HG03469 (cell line): Measurements from ENCODE around the gene SLIT3.
"Not testable (repeated sequence)": the region's sequence is repeated elsewhere in the genome, so short reads cannot be mapped to it uniquely, and the experiment has no call there.

Experiments
- ATAC-seq: cut with Tn5 transposase; IDR thresholded peaks from one replicate; pipeline ENCODE4 v1.9.1; 2021; ENCODE audit warnings: mild to moderate bottlenecking, moderate library complexity, moderate number of reproducible peaks; ENCODE audit not compliant: unreplicated experiment

SLIT3 gene

DNA sequence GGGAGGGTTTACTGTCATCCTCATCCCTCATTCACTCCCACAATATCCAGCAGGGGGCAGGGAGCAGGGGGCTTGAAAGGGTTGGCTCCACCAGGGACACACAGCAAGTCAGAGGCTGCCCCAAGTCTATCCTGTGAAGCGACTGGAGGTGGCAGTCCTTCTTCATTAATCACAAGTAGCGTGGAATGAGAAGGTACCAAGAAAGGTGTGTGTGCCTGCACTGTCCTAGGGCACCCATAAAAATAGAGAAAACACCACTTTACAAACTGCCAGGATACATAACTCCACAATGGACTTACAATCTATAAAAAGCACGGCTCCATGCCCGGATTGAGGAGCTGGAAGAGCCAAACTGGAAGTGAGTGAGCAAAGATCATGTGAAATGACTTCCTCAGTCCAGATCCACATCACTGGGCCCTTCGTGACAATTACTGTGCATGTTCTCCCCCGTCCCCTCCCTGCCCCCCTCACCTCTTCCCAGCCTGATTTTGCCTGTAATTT is 183.9 kb downstream of the SLIT3 start:
- no peak for ATAC-seq

DNA sequence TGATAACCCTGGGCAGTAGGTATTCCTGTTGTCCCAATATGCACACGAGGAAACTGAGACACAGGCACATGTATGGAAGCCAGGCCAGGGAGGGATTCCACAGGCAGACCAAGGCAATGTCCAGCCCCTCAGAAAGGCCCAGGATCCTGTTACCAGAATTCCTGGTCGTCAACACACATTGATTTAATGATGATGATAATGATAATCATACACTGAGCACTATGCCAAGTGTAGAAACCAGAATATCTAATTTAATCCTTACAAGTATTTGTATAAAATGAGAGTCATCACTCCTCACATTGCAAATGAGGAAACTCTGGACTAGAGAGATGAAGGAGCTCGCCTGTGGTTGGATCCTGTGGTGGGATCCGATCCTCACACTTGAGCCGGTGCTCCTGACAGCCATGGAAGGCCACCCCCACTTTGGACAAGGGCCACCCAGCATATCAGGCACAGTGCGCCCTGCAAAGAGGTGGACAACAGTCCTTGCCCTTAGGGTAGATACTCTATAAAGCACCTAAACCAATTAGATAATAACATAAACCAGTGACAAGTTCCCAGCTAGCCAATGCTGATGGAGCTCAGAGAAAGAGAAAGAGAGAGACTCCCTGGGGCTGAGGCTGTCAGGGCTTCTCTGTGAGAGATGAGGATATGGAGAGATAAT is 185.3 kb downstream of the SLIT3 start:
- ATAC-seq: no peak

GRCh38 chr5:169114466-169115065 is 186.4 kb downstream of the SLIT3 start:
- ATAC-seq: no peak

GRCh38 chr5:169112016-169112415 is 188.9 kb downstream of the SLIT3 start:
- ATAC-seq: no peak

- ATAC-seq: no peak
Observed at GRCh38 chr5:169106911-169107706, 193.8 kb downstream of the SLIT3 start.

- ATAC-seq: not testable (repeated sequence)
Observed at GRCh38 chr5:169105582-169105981, 195.4 kb downstream of the SLIT3 start.

DNA sequence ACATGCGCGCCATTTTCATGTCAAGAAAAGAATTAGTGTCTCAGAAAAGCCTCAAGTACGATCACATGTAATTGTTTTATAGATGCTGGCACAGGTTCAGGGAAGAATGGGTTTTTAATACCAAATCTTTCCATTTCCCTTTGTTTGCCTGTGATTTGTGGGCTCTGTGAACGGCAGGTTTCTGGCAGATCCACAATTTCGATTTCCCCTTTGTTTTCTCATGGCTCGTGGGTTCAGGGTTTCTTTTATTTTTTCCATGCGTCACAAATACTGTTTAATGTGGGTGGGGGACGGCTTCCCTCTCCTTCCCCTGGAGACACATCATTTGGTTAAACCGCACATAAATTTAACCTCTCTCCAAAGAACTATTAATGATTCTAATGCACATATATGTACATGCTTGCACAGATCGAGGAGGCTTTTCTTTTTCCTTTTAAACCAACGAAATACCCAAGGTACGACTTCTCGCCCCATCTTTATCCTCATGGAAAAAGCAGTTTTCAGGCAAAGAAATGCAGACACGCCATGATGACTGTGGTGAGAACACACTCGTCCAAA is 195.9 kb downstream of the SLIT3 start:
- no peak for ATAC-seq

GRCh38 chr5:169103586-169104181 is 197.3 kb downstream of the SLIT3 start:
- no peak for ATAC-seq

DNA sequence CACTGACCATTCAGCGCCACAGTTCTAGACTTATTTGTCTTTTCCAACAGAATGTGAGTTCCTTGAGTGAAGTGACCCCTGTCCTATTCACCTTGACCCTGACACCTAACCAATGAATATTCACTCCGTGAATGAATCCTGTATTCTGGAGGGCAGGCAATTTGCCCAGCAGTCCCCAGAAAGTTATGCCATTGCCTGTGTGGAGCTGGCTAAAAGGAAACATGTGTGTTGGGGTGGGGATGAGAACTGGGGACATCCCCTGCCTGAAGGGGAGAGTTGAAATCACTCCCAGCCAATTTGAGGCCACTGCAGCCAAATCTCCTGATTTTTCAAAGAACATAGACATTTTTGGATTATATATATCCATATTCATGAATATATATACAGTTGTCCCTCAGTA is 199.0 kb downstream of the SLIT3 start:
- ATAC-seq: no peak

- no peak for ATAC-seq
Observed at GRCh38 chr5:169100735-169101075, 200.2 kb downstream of the SLIT3 start.

- ATAC-seq: no peak
Observed at GRCh38 chr5:169099801-169100734, 200.9 kb downstream of the SLIT3 start.

- ATAC-seq: no peak
Observed at GRCh38 chr5:169098331-169099121, 202.4 kb downstream of the SLIT3 start.

DNA sequence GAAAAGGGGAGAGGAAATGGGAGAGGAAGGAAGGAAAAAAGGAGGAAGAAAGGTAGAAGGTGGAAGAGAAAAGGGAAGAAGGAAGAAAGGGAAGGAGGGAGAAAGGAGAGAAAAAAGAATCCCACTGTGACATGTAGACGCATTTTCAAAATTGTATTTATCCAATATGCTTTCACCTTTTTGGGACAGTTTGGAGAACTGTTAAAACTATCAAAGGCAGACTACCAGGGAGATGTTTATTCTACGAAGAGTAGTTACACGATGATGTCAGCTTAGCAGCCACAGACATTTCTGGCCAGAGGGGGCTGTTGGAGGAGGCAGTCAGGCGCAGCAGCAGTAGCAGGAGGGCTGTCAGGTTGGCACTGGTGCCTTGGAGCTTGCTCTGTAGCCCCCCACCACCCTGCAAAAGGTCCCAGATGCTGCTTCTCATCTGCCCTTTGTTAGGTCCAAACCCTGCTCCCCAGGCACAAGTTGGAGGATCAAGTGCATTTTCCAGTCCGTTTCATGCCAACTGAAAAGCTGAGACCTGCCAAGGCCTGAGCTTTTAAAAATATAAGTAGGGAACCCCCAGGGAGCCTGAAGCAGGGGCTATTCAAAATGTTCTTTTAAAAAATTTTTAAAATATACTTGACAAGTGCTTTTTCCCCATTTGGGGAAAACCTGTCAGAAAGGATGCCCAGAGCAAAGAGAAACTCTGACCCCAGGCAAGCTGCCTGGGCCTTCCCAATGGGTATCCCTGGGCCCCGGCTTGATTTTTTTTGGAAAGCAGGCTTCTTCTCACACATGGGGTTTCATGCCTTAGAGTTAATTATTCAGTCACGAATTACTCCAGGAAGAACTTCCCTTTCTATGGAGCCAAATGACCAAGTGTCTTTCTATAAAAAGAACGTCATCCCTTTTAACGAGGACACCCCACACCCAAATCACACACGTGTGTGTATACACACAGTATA is 203.3 kb downstream of the SLIT3 start:
- no peak for ATAC-seq

- no peak for ATAC-seq
Observed at GRCh38 chr5:169095976-169096375, 205.0 kb downstream of the SLIT3 start.

DNA sequence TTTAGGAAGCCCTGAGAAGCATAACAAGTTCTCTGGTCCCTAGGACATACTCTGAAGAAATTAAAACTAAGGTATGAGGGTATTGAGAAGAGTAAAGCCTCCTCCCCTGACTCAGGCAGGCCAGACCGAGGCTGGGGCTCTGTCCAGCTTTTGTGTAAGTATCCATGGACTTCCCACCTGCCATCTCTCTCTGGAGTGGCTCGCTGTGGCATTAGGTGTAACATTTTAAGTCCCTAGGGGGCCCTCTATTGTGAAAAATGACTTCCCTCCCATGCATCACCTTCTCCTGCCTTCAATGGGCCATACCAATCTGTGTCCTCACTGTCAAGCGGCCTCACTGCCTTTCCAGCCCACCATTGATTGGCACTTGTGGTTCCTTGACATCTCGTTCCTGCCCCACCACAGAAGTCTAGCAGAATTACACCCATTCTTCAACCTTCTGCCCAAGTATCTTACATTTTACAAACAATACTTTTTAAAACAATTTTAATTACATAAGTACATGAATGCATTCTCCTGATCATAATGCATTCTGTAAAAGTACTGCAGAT is 205.5 kb downstream of the SLIT3 start:
- ATAC-seq: no peak

DNA sequence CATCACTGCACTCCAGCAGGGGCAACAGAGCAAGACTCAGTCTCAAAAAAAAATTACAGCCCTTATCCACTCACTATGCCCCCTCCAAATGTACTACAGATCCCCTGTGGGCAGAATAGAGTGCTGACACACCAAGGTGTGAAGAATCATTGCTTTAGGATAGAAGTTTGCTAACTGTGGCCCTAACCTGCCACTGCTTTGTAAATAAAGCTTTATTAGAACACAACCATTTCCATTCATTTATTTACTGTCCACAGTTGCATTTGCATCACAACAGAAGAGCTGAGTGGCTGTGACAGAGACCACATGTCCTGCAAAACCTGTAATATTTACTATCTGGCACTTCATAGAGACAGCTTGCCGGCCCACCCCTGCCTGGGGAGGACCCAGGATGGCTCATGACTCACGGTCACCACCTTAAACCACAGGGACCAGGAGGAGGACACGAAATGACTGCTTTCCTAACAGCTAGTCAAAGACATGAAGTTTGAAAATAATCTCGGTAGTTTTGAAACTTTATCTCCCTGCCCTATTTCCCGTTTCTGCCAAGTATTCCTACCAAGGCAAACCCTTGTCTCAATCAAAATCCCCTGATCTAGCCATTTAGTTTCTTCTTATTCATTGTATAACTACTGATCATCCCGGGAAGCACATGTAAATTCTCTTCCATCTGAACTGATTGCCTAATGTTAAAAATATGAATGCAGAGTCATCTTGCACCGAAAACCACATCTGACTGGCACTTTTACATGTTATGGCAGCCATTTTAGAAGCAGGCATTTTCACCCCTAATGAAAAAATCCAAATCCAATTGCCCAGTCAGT is 206.1 kb downstream of the SLIT3 start:
- ATAC-seq: no peak

DNA sequence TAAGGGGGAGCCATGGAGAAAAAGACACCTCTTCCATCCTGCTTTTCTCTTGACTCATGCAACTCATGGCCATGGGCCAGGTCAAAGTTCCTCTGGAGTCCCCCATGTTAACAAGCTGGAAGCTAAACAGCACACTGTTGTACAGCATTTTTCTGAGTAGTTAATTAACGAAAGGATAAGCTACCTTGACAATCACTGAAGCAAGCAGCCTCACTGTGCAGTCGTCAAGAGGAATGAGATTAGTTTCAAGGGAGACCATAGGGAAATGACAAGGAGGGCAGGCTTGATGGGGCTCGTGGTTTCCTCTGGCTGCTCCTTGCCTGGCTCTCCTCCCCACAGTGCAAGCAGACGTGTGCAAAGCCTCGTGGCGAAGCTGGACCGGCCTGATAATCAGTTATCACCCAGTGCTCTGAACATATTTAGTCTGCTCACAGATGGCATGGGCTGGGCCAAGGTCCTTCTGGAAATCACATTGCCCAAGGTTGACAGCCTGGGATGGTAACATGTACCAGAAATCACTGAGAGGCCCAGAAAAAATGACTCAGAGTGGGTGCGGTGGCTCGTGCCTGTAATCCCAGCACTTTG is 209.5 kb downstream of the SLIT3 start:
- ATAC-seq: no peak
